HEK293 (cell line): ENCODE results near the gene SLC40A1.

Experiments used
- CTCF ChIA-PET: fragments of 350-600 bp; formaldehyde crosslinking; extraction: SDS; loops from one replicate; lab custom pipeline; 2021; ENCODE audit warnings: antibody characterized with exemption; lab: Yijun Ruan, JAX
- POLR2A ChIA-PET: fragments of 300-600 bp; formaldehyde crosslinking; extraction: SDS; loops from one replicate; lab custom pipeline; 2020; ENCODE audit warnings: antibody characterized with exemption, inconsistent platforms; lab: Yijun Ruan, JAX
- H3K27ac ChIP-seq: fragments of 200-500 bp; sonication (Bioruptor generic); 2 replicates; pipeline ENCODE4 v1.5.1; 2014; ENCODE audit warnings: low read depth, low read length, control low read depth, inconsistent platforms; ENCODE audit errors: extremely low read depth
- H3K36me3 ChIP-seq, 2 experiments: fragments of 200-500 bp in 1 of 2; sonication (Bioruptor generic) in 1 of 2; 1 replicate in 1 of 2; 2 replicates in 1 of 2; pipeline ENCODE4 v1.5.1; 2014 to 2017; ENCODE audit warnings: inconsistent platforms in 2 of 2, low read length in 2 of 2; ENCODE audit not compliant: control insufficient read depth in 2 of 2, insufficient read depth in 1 of 2
- H3K4me1 ChIP-seq: fragments of 200-500 bp; sonication (Bioruptor generic); 2 replicates; pipeline ENCODE4 v1.5.1; 2014; ENCODE audit warnings: mild to moderate bottlenecking, low read length, inconsistent platforms; ENCODE audit not compliant: control insufficient read depth, insufficient read depth
- H3K4me3 ChIP-seq: 2 replicates; pipeline ENCODE4 v1.5.1; 2011; ENCODE audit warnings: low read depth, mild to moderate bottlenecking, control low read depth, low read length, moderate library complexity
- H3K9me3 ChIP-seq: fragments of 200-500 bp; sonication (Bioruptor generic); 2 replicates; pipeline ENCODE4 v1.5.1; 2014; ENCODE audit warnings: low read depth, low read length, inconsistent platforms; ENCODE audit not compliant: control insufficient read depth, insufficient read depth
- BCL11A ChIP-seq: fragments of 450-650 bp; formaldehyde crosslinking; IDR thresholded peaks from 2 replicates; pipeline ENCODE4 v1.5.1; 2016; ENCODE audit warnings: low read depth, missing biosample characterization, missing genetic modification characterization
- GLI4 ChIP-seq: fragments of 450-650 bp; formaldehyde crosslinking; IDR thresholded peaks from 2 replicates; pipeline ENCODE4 v1.5.1; 2016; ENCODE audit warnings: missing biosample characterization, missing genetic modification characterization
- MZF1 ChIP-seq: fragments of 450-650 bp; formaldehyde crosslinking; IDR thresholded peaks from 2 replicates; pipeline ENCODE4 v1.5.1; 2017; ENCODE audit warnings: missing biosample characterization, missing genetic modification characterization, borderline replicate concordance
- PRDM1 ChIP-seq: fragments of 450-650 bp; formaldehyde crosslinking; IDR thresholded peaks from 2 replicates; pipeline ENCODE4; 2016; ENCODE audit warnings: missing biosample characterization, missing genetic modification characterization
- REST ChIP-seq: fragments of 450-650 bp; formaldehyde crosslinking; IDR thresholded peaks from 2 replicates; pipeline ENCODE4 v1.5.1; 2016; ENCODE audit warnings: missing biosample characterization, missing genetic modification characterization
- ZBTB6 ChIP-seq: fragments of 450-650 bp; formaldehyde crosslinking; IDR thresholded peaks from 2 replicates; pipeline ENCODE4 v1.5.1; 2017; ENCODE audit warnings: missing biosample characterization, missing genetic modification characterization
- ZEB2 ChIP-seq: fragments of 450-650 bp; formaldehyde crosslinking; IDR thresholded peaks from 2 replicates; pipeline ENCODE4 v1.5.1; 2016; ENCODE audit warnings: missing biosample characterization, missing genetic modification characterization
- ZIC2 ChIP-seq: fragments of 450-650 bp; formaldehyde crosslinking; IDR thresholded peaks from 2 replicates; pipeline ENCODE4 v1.5.1; 2016; ENCODE audit warnings: missing biosample characterization, missing genetic modification characterization
- ZNF132 ChIP-seq: fragments of 450-650 bp; formaldehyde crosslinking; IDR thresholded peaks from 2 replicates; pipeline ENCODE4 v1.5.1; 2017; ENCODE audit warnings: missing biosample characterization, missing genetic modification characterization, borderline replicate concordance
- ZNF138 ChIP-seq: fragments of 450-650 bp; formaldehyde crosslinking; IDR thresholded peaks from 2 replicates; pipeline ENCODE4 v1.5.1; 2016; ENCODE audit warnings: missing biosample characterization, missing genetic modification characterization, borderline replicate concordance
- ZNF146 ChIP-seq: fragments of 450-650 bp; formaldehyde crosslinking; IDR thresholded peaks from 2 replicates; pipeline ENCODE4 v1.5.1; 2016; ENCODE audit warnings: missing biosample characterization, missing genetic modification characterization
- ZNF18 ChIP-seq: fragments of 450-650 bp; formaldehyde crosslinking; IDR thresholded peaks from 2 replicates; pipeline ENCODE4 v1.5.1; 2016; ENCODE audit warnings: missing biosample characterization, missing genetic modification characterization
- ZNF19 ChIP-seq: fragments of 450-650 bp; formaldehyde crosslinking; IDR thresholded peaks from 2 replicates; pipeline ENCODE4; 2016; ENCODE audit warnings: missing biosample characterization, missing genetic modification characterization, low read depth
- ZNF2 ChIP-seq: fragments of 450-650 bp; formaldehyde crosslinking; IDR thresholded peaks from 2 replicates; pipeline ENCODE4 v1.5.1; 2016; ENCODE audit warnings: missing biosample characterization, missing genetic modification characterization
- ZNF366 ChIP-seq: fragments of 450-650 bp; formaldehyde crosslinking; conservative IDR thresholded peaks from 2 replicates; pipeline ENCODE4 v1.5.1; 2016; ENCODE audit warnings: missing biosample characterization, missing genetic modification characterization
- ZNF571 ChIP-seq: fragments of 450-650 bp; formaldehyde crosslinking; IDR thresholded peaks from 2 replicates; pipeline ENCODE4 v1.5.0; 2017; ENCODE audit warnings: missing biosample characterization, missing genetic modification characterization
- ZNF596 ChIP-seq: fragments of 450-650 bp; IDR thresholded peaks from 2 replicates; pipeline ENCODE4 v1.5.0; 2018; ENCODE audit warnings: missing biosample characterization, mild to moderate bottlenecking, missing genetic modification characterization, moderate library complexity
- ZNF610 ChIP-seq: fragments of 450-650 bp; formaldehyde crosslinking; IDR thresholded peaks from 2 replicates; pipeline ENCODE4 v1.5.1; 2016; ENCODE audit warnings: missing biosample characterization, missing genetic modification characterization, borderline replicate concordance

The SLC40A1 gene

GRCh38 chr2:189592353-189592984 lies 11.9 kb upstream of the SLC40A1 start:
- H3K9me3 ChIP-seq, result no peaks in the 10 kb centered on the region
- ChIA-PET CTCF (interaction anchor here (0.7 kb wide), 2 partner anchors 12 to 20 kb away, joined by 3 read pairs; partner anchors contain the start of gene SLC40A1), POLR2A (interaction anchor here (2.0 kb wide), 1 partner anchor 12 kb away, joined by 8 read pairs; the partner anchor contains the start of gene SLC40A1)
- TF ChIP-seq ZNF366 (no peak), ZNF571 (no peak), ZNF138 (tag by site-specific recombination) (no peak)
- no peaks in the 10 kb centered on the region for H3K4me1 ChIP-seq
- no peak overlapping the region for H3K4me3 ChIP-seq
- H3K36me3 ChIP-seq, result no peaks in the 10 kb centered on the region
- no peak overlapping the region for H3K27ac ChIP-seq

GRCh38 chr2:189587780-189588179 lies 7.2 kb upstream of the SLC40A1 start:
- H3K36me3 ChIP-seq, result no peaks in the 10 kb centered on the region
- H3K9me3 ChIP-seq, result no peaks in the 10 kb centered on the region
- H3K4me3 ChIP-seq, result no peak overlapping the region
- TF ChIP-seq PRDM1 (tag by site-specific recombination), result no peak
- TF ChIP-seq ZNF146 (tag by site-specific recombination), result no peak
- no peak for TF ChIP-seq ZNF132 (tag by site-specific recombination)
- no peak for TF ChIP-seq GLI4 (tag by site-specific recombination)
- no peak for TF ChIP-seq ZIC2 (tag by site-specific recombination)
- TF ChIP-seq ZNF2 (tag by site-specific recombination), result no peak
- TF ChIP-seq ZNF18, result no peak
- no peak for TF ChIP-seq ZNF19 (tag by site-specific recombination)
- TF ChIP-seq ZEB2 (tag by site-specific recombination), result no peak
- TF ChIP-seq ZNF610 (tag by site-specific recombination), result no peak
- no peak for TF ChIP-seq REST (tag by site-specific recombination)
- no peak for TF ChIP-seq MZF1 (tag by site-specific recombination)
- no peak for TF ChIP-seq BCL11A (tag by site-specific recombination)
- no peak for TF ChIP-seq ZBTB6 (tag by site-specific recombination)
- TF ChIP-seq ZNF596, result no peak
- H3K27ac ChIP-seq, result no peak overlapping the region
- CTCF ChIA-PET, result no interaction called here
- H3K4me1 ChIP-seq, result no peaks in the 10 kb centered on the region
- POLR2A ChIA-PET, result no interaction called here
